ENCODE results near the gene ANKS1A.

The ANKS1A gene

GRCh38 chr6:35026434-35027222 lies 137.6 kb downstream of the ANKS1A start:
- DNase-seq: no peak

DNA sequence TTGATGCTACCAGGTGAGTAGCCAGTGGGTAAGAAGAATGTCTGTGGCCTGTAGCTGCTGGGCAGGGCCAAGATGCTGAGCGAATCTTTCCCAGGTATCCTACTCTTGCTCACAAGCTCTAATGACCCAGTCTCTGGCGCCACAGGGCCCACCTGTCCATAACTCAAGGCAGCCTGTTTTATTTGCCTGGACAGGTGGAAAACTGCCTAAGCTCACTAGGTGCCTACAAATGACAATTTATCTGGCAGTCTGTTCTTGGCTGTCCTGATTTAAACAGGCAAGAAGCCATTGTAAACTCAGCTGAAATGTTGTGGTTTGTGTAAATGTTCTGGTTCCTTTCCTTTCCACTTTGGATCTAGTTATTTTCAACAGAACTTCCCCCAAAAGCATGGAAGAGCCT lies 138.8 kb downstream of the ANKS1A start:
- DNase-seq: no peak

DNA sequence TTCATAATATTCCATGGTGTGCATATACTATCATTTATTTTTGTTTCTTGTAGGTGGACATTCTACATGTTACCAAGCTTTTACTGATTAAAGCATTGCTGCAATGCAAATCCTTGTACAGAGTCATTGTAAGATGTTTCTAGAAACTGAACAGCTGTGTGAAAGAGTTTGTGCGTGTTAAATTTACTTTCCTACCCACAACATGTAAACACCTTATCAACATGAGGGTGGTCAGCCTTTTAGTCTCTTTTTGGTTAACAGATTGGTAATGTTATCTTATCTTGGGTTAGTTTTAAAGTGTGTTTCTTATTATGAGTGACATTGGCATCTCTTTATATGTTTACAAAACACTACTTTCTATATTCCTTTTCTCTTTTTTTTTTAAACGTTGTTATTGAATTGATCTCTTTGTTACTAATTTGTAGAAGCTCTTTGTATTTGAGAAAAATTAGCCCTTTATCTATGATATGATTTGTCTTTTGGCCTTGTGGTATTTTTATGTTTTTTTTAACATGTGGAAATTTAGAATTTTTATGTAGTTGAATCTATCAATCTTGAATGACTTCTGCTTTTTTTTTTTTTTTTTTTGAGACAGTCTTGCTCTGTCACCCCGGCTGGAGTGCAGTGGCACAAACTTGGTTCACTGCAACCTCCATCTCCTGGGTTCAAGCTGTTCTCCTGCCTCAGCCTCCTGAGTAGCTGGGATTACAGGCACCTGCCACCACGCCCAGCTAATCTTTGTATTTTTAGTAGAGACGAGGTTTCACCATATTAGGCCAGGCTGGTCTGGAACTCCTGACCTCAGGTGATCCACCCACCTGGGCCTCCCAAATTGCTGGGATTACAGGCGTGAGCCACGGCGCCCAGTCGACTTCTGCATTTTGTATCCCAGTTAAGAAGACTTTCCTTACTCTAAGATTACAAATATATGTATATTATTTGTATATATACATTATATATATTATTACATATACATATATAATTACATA lies 140.0 kb downstream of the ANKS1A start:
- no peak for DNase-seq

DNA sequence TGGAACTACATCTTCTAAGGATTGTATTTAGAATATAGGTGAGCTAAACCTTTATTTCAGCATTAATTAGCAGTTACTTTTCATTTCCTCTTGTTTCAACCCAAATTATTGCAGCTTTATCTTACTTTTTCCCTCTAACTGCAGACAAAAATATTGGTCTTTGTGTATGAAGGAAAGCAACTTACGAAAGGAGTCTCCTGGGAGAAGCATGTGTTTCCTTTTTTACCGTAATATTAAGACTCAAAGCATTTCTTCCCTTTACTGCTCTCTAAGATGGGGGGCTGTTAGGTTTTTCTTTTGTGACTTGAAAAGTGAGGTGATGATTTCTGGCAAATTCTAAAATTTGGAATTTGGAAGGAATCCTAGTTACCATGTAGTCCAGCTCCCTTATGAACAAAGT lies 141.0 kb downstream of the ANKS1A start:
- no peak for DNase-seq

DNA sequence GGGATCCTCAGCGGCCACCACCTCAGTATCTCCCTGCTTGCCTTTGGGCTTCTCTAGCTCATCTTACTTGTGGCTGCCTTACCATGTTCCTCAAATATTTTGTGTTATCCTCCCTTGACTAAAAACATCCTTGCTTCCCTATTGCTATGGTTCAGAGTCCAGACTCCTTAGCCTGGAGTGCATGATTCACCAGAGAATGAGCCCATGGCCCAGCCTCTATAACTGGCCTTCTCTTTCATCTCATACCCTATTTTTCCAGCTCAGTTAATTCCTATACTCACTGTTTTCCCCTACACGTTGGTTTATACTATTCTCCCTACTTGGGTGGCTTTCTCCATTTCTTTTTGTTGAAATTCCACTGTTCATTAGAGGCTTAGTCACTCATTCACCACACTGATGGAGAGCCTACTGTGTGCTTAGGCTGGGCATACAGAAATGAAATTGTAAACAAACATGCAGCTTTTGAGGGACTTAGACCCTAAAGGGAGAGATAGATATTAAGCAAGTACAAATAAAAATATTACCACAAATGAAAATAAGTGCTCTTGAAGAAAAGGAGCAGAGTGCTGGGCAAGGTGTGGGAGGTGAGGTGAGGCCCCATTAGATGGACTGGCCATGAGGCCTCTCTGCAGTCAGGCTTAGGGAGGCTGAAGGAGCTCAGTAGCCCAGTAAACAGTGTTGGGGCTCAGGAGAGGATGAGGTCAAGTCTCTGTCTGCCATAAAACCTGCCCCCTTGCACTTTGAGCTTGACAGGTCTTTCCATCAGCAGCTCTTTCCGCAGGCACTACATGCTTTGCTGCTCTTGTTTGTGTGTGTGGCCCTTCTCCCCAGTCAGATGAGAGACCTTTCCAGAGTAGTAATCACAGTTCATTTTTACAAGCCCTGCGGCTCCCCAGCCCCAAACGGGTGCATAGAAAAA lies 142.8 kb downstream of the ANKS1A start:
- DNase-seq: no peak

- DNase-seq: no peak
Observed at GRCh38 chr6:35033683-35034082, 144.6 kb downstream of the ANKS1A start.

DNA sequence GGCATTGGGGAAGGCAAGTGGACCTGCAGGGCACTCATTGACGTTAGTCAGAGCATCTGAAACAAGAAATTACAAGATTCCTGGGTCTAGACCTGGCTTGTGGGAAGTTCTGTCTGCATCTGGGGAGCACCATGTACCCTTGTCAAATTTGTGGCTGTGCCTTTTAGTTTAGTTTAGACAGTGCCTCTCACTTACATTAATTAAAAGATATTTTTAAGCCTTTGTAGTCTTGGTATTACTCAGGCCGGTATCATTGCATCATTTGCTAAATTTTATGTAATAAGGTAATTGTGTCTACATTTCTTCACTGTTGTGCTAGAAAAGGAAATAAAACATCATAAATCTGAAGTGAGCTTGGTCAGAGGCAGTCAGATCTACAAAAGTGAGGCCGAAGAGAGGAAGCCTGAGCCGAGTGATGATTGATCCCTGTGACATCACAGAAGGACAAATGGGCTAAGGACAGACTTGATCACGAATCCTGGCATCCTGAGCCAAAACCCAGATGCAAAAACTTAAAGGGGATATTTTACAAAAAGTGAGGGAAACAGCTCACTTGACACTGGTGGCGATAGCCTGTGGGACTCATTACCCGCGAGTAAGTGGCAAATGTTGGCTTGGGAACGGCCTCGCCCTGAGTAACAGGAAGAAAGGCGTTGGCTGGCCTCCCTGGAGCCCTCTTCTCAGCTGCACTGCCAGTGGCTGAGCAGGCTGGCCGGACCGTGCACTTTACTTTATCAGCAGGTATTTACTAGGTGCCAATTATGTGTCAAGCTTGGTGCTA lies 145.5 kb downstream of the ANKS1A start:
- DNase-seq: peak; percentile 96

DNA sequence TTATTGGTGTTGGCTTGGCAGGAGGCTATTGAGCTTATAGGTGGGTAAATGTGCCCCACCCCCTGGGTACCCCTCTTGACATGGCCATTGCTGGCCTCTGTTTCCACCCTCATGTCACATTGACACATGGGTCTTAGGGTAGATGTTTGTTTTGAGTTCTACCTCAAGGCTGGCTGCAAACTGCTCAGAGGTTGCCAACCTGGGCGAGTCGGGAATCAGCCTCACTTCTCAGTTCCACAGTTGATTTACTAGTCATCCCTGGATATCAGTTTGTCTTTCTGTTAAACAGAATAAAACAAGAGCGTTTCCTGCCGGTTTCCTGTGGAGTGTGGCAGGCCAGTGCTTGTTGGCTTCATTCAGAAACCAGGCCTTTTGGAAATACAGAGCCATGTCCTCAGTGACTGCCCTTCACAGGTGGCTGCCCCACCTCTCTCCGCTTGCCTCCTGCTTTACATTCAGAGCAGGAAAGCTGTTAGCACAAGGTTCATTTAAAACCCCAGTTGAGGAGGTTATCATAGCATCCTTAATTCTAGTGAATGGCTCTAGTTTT lies 146.5 kb downstream of the ANKS1A start:
- DNase-seq: no peak

- no peak for DNase-seq
Observed at GRCh38 chr6:35036059-35036827, 147.2 kb downstream of the ANKS1A start.

DNA sequence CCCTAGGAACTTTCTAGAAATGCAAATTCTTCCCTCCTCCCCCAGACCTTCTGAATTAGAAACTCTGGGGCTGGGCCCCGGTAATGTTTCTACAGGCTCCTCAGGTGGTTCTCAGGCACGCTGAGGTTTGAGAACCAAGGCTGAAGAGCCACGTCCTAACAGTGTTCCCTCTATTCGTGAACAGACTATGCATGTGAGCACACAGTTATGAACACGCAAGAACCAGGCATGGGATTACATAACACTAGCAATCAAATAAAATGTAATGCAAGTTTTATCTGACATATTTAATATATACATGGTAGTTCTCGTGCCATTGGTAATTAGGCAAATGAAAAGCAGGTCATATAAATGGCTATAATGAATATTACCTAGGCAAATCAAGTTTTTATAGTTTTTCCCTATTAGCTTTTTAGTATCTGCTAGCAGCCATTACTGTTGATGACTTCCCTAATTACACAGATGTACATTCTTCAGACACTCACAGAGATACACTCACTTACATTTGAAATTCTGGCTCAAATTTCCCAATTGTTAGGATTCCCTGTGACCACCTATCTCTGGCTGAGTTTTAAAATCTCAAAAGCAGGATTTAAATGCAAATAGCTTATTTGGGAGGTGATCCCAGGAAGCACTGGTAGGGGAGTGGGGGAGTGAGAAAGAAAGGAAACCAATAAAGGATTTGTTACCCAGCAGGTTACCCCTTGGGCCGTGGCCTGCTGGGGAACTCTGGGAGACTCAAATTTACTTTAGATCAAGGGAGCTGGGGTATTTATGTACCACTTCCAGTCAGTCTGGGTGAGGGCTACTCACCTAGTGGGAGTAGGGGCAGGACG lies 148.0 kb downstream of the ANKS1A start:
- DNase-seq: no peak

- DNase-seq: no peak
Observed at GRCh38 chr6:35037664-35038038, 148.6 kb downstream of the ANKS1A start.

DNA sequence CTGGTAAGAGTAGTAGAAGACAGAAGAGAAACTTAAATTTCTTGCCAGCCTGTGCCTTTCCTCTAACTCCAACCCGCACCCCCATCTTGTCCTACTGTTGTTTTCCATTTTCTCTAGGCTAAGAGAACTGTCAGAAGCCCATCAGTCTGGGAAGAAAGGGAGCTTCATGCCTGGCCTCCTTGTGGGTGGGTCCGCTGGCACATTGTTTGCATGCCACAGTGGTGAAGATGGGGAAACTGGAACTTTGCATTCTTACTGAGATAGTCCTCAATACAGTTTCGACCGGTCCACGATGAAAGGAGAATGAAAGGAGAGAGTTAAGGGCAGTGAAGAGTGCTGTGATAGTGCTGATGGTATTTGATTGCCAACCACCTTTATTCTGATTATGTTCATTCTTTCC lies 149.0 kb downstream of the ANKS1A start:
- no peak for DNase-seq

- no peak for DNase-seq
Observed at GRCh38 chr6:35040398-35040797, 151.3 kb downstream of the ANKS1A start.

DNA sequence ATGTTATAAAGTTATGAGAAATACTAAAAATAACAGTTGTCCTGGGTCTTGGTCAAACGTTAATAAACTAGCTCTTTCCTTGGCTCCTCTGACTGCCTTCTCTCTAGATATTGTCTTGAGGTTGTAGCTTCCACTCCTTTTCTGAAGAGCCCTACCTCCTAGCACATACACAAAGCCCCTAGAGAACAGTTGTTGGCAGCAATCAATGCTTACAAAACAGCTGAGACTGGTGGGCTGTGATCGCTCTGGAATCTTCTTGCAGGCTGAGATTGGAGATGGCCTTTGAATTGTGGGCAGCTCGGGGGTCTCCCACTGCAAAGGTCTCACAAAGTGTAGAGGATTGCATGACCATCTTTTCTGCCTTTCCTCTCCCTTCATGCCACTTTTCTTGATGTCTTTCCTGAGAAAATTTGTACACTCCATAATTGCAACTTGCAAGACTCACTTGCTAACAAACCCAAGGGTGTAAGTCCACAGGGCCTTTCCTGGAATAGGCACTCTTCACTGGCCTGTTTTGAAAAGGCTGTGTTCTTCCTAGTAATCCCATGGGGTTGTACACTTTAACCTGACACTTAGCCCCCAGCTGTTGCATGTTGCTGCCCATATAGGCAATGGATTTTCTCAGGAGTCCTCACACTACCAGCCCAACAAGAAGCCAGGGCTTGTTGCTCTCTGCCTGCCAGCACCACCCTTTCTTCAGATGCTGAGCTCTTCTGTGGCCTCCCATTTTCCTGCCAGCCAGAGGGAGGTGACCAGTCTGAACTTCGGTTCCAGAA lies 152.2 kb downstream of the ANKS1A start:
- no peak for DNase-seq

DNA sequence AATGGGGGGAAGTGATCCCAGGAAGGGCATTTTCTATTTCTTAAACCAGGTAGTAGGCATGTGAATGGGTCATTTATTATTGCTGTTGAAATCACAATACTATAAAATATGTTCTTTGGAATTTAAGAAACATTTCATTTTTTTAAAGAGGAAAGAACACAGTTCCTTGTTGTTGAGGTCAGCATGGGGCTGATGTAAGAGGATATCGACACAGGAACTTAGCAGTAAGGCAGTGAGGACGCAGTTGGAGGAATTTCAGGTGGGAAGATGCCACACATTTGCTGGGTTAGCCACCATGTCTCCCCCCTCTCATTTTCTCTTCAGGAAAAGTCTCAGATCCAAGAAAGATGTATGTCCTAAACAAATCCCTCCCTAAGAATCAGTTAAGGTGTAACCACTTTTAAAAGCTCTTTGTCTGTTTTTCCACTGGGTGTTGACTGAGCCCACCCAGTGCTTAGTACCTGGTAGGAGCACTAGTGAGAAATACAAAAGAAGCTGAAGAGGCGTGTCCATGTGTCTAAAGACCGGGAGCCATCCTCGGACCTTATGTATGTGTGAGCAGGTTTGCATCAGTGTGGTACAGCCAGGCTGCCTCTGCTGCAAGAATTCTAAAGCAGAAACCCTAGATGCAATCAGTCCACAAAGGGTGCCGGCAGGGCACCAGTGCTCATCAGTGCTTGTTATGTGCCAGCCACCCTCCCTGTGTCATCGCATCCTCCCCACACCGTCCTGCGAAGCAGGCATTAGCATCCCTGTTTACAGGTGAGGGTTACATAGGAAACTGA lies 153.2 kb downstream of the ANKS1A start:
- DNase-seq: no peak

DNA sequence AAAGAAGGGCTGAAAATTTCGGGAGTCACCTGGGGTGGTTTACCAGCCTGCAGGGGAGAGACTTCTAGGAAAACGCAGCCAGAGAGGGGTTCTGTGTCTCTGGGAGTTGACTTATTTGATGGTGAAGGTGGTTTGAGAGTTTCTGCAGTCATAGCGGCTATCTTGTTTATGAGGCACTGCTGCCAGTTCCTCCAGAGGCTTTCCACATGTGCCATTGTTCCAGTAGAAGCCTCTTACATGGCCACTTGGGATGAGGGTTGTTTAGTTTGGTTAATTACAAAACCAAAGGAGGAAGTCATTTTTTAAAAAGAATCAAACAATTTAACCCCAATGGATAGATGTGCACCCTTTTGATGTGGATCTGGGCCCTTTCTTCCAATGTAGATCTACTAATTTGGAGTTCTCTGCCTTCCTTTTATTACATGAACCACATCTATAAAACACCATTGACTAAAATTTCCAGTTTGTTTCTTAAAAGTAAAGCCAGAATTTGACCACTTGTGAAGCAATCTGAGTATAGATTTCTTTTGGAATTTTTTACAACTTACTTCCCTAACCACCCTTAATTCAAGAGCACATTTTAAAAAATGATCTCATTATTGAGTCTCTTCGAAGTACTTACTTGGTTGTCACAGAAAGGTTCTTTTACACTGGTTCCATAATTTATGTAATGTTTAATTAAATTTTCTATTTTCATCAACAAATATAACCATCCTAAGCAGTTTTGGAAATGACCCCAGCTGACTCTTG lies 154.5 kb downstream of the ANKS1A start:
- peak; percentile 52 for DNase-seq

DNA sequence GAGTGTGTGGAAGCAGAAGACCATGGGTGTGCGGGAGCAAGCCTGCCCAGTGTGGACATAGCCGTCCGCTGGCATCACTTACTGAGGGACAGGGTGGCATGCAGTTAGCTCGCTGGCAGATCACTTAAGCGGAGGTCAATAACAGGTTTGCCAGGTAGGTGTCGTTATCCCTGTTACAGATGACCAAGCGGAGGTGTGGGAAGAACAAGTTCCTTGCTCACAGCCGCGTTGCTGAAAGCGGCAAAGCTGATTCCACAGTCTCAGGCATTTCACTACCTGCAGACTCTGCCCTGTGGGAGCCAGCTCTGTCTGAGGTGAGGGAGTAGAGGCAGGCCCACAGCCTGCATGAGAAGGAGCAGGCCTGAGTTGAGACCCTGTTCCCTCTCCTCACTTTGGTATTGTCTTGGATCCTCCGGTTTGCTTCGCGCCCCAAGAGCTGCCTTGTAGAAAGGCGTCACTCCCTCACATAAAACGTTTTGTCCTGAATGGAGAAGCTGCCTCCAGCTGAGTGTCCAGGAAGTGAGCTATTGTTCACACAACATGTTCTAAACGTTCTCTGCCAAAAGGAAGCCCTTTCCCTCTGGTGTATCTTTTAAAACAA lies 155.2 kb downstream of the ANKS1A start:
- peak; percentile 54 for DNase-seq

Measured in MV-4-11 (cell line).